Activated naive CD4-positive, alpha-beta T cell treated with Interleukin-2 at 50 U/mL for 16 hours (primary cell): Measurements from ENCODE around the gene SNED1.

Experiments used
- DNase-seq: peaks from one replicate; pipeline ENCODE4 v3.0.0-alpha.2; 2020

SNED1 gene

DNA sequence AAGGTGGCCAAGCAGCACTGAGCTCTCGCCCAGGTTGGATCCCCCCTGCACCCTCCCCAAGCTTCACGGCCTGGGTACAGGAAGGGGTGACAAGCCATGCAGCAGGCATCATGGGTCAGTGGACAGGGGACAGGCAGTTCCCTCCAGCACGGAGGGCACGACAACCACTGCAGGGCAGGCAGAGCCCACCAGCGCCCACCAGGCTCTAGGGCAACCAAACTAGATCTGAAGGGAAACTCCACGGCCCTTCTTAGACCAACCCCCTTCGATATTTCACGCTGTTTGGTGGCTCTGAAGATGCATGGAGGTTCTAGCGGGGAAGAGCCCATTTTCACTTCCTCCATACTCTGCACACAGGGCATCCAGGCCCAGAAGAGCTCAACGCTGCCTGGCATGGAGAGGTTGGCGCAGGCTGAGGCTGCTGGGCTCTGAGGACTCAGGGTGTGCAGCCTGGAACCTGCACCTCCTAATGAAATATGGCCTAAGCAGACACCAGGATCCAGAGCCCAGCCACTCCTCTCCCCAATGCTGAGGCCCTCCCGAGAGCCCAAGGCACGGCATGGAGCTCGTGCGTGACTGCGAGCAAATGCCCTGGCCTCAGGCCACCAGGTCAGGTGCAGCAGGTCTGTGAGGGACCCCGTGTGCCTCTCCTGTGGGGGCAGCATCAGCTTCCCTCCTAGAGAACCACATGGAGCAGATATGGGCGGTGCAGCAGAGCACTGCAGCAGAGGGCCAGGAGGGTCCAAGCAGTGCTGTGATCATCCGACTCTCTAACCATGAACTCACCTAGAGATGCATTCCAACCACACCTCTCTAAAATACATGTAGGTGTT, 112.4 kb downstream of the SNED1 start:
- no peak for DNase-seq

DNA sequence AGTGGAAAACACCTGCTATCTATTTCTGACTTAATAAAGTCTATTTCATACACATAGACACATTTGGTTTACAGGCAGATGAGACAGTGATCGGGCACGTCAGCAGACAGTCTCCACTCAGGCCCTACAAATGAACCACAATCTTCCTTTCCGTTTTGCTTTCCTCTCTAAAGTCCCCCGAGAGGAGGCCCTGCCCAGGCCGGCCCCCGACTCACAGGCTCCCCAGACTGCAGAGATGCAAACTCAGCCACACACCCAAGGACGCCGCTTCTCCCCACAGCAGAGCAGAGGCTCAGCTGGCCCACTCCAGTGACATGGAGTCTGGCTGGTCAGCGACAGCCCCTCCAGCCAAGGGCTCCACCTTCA, 113.0 kb downstream of the SNED1 start:
- no peak for DNase-seq

DNA sequence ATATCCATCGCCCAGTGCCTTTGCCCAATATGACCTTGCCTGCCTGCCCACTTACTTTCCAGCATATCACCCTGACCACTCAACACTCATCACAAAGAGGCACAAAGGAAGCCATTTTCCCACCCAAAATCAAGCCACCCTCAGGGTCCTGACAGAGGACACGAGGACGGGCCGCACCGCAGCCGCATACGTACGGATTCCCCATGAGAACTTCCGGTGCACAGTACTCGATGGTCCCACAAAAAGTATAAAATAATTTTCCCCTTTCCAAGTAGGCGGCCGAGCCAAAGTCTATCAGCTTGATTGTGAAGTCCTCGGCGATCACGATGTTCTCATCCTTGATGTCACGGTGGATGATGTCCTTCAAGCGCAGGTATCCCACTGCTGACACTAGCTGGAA, 113.6 kb downstream of the SNED1 start:
- no peak for DNase-seq

DNA sequence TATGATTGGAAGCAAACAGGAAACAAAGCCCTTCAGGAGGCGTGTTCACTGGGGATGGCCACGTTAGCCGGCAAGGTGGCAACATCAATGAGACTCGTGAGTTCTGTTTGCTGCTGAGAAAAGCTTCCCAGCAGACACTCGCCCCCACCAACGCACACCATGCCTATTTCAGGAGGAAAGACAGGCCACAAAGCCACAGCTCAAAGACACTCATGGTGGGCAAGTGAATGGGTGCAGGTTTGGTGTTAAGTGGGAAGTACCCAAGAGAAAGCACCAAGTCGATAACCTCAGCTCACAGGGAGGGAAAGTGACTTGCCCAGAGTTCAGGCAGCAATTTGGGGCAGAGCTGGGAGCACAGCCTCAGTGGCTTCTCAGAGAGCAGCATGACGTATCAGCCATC, 114.2 kb downstream of the SNED1 start:
- peak; percentile 30 for DNase-seq

DNA sequence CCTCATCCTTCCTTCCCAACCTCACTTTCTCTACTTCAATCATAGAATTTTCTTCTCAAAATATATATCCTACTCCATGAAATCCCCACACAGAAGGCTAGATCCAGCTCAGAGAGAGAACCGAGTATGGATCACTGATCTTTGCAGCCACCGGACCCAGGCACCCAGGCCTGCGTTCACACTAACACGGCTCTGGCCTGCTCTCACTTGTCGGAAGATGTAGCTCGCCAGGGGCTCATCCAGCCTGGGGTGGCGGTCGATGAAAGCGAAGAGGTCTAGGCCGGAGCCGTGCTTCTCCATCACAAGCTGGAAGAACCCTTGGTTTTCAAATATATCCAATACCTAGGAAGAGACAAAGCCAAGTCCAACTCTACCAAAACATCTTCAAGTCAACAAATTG, 116.4 kb downstream of the SNED1 start:
- DNase-seq, result no peak

DNA sequence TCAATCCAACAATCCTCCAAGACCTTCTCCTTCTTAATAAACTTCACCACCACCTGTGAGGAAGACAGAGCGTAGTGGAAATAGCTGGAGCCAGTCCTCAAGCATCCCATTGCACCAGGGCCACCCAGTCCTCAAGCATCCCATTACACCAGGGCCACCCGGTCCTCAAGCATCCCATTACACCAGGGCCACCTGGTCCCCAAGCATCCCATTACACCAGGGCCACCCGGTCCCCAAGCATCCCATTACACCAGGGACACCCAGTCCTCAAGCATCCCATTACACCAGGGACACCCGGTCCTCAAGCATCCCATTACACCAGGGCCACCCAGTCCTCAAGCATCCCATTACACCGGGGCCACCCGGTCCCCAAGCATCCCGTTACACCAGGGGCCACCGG, 116.9 kb downstream of the SNED1 start:
- DNase-seq, result no peak

DNA sequence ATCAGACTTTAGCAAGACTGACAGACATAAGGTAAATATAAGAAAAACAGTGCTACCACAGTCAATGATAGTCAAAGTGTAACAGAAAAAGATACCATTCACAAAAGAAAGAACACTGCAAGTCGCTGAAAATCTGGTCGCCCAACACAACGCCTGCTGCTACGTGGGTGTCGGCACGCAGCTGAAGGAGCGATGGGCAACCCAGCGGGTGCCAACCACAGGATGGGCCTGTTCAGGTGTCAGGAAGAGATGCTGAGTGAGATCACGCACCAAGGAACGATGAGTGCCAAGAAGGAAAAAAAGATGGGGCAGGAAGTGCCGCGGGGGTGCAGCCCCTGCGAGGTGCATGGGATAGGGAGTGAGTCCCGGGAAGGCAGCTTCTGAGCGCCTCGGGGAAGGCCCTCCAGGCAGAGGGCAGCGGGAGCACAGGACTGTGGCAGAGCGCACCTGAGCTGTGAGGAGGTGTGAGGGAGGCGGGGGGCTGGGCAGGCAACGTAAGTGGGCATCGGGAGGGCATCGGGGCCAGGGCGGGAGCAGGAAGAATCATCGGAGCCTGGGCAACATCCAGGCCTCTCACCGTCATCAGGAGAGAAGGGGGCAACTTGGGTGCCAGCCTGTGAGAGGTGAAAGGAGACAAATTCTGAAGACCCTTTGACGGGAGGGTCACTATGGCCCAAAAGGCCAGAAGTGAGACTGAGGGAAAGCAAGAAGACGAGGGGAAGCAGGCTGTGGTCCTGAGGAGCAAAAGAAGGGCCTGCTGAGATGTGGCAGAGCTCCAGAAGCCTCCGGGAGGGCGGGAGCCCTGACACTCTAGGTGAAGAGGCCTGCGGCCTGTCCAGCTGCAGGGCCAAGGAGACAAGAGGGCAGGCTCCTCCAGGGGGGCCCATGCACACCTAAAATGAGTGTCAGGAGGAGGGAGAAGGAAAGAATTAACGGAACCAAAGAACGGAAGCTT, 118.5 kb downstream of the SNED1 start:
- no peak for DNase-seq

DNA sequence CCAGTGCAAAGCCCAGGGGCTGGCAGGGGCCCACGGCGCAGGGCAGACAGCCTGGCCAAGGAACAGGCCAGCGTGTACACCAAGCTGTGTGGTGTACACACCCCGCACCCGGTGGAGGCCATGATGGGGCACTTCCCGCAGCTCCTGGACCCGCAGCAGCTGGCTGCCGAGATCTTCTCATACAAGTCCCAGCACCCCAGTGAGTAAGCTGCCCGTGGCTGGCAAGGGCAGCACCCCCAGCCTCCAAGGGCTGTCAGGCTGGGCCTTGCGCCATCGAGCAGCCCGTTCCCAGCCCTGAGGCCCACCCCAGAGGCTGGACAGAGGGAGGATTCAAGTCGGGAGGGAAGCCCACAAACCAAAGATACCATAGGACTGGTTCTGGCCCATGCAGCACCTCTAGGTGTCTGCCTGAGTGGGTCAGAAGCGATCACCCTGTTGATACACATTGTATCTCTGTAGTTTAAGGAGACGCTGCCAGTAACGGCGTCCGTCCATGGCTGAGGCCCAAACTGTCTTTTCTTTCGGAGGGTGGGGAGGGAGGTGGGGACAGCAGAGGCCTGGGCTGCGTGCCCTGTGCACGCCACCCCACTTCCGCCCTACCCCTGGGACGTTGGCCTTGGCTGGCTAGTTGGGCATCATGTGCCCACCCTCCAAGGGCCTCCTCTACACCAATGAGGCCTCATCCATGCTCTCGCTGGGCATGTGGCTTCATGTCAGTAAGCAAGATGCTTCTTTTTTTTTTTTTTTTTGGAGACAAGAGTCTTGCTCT, 120.5 kb downstream of the SNED1 start:
- no peak for DNase-seq

DNA sequence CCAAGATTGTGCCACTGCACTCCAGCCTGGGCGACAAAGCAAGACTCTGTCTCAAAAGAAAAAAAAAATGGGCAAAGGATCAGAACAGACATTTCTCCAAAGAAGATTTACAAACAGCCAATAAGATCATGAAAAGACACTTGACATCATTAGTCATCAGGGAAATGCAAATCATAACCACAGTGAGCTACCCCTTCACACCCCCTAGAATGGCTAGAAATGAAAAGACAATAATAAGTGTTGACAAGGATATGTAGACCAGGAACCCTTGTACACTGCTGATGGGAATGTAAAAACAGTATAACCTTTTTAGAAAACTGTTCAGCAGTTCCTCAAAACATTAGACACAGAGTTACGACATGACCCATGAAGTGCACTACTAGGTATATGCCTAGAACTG, 122.0 kb downstream of the SNED1 start:
- DNase-seq, result no peak

DNA sequence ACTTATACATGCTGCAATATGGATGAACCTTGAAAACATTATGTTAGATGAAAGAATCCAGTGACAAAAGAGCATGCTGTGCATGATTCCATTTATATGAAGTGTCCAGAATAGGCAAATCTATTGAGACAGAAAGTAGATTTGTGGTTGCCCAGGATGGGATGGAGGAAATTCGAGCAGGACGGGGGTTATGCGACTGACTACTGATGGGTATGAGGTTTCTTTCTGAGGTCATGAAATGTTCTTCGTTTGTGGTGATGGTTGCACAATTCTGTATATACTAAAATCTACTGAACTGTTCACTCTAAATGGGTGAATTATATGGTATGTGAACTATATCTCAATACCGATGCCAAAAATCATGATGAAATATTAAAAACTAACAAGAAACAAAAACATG, 122.6 kb downstream of the SNED1 start:
- no peak for DNase-seq

DNA sequence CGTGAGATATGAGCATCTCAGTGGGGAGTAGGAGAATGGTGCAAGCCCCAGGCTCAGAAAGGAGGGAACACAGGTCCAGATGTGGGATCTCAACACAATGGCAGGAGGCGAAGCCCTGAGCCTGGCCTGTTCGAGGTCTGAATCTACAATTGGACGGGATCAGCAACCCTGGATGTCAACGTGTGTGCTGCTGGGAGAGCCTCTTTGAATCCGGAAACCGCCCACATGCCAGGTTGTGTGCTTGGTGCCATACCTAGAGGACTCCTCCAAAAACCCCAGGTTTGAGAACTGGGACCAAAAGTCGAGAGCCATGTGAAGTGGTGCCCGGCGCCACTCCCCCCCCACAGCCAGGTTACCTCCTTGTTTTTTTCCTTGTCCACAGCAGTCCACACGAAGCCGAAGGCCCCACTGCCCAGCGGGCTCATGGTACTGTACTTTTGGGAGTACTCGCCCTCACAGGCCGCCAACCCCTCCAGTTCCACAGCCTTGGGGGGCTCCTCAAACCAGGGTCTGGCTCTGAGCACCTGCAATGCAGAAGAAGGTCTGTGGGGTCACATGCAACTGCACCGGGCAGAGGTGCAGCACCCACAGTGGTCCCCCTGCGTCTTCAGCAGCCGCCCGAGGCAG, 124.1 kb downstream of the SNED1 start:
- DNase-seq, result no peak

DNA sequence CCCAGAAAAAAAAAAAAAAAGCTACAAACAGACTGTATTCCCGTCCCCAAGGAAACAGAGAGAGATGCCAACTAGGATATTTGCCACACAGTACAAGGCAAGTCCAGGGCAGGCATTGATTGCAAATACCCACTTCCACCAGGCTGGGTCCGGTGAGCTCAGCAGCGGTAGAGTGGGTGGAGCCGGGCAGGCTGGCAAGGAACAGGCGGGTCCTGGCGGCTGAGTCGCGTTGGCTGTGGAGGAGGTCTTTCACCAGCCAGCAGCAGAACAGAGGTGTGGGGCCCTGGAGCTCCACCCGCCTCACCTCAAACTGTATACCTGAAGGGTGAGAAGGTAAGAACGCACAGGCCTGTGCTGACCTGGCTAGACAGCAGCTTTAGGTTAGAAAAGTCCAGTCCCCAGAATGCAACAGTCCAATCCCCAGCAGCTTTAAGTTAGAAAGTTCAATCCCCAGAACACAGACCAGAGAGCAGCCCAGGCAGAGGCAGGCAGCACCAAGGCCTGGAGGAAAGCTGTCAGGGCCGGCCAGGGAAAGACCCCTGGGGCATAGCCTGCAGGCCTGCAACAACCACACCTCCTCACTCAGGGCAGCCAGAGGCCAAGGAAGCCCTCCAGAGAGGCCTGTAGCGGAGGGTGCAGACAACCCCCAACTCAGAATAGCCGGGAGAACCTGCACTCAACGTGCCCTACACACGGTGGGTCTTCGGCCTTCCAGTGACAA, 125.6 kb downstream of the SNED1 start:
- peak; percentile 61 for DNase-seq

DNA sequence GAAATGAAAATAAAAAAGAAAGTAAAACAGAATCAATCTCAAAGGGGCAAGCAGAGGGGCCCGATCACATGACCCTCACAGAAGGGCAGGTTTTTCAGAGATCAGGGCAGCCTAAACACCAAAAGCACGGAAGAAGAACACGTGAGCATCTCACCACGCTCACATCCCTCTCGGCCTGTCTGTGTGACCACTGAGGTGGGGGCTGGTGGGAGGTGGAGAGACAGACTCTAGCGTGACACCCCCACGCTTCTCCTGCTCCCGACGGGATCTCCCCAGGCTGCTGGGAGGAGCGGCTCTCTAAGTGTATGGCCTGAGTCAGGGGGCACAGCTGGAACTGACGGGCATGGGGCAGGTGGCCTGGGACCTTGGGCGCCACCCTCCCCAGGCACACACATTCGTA, 127.2 kb downstream of the SNED1 start:
- no peak for DNase-seq

DNA sequence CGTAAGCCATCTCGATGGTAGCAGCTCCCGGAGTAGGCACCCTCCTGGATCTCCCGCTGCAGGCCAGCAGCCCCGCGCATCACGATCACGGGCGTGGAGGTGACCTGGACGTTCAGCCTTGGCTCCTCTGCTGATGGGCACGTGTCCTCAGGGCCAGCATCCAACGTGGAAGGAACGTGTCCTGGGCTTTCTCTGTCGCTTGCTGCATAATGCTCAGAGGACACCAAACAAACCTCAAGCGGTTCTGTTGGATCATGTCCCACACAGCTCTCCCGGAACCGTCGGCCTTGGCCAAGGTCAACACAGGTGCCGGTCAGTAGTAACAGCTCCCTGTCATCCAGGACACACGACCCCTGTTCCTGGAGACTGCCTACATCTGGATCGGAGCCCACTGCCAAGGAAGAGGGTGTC, 127.8 kb downstream of the SNED1 start:
- DNase-seq, result no peak

DNA sequence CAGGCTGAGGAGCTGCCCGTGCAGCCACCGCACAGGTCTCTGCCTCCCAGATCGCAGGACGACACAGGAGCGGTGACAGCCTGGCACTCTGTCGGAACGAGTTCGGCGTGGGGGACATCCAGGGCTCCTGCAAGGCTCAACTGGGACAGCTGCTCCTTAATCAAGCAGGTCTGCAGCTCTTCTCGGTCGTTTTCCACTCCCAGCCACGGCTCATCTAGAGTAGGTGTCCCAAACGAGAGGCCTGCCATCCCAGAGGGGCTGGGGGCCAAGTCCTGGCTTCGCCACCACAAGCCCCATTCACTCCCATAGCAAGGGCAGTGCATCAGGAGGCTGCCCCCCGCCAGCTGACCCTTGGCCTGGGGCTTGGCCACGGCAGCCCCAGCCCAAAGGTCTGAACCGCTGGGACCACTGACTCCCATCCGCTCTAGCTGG, 128.4 kb downstream of the SNED1 start:
- no peak for DNase-seq

DNA sequence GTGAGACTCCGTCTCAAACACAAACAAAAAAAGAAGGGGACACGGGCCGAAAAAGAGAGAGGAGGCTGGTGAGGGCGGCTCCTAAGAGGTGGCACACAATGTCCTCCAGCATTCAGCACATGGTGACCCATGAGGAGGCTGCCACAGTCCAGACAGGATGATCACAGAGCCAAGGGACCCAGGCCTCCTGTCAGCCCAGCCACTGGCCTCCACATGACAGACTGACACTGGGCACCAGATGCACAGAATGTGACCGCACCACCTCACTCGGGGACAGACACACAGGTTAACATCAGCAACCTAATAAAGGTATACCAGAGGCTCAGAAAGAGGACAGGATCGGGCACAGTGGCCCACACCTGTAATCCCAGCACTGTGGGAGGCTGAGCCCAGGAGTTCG, 129.8 kb downstream of the SNED1 start:
- no peak for DNase-seq

DNA sequence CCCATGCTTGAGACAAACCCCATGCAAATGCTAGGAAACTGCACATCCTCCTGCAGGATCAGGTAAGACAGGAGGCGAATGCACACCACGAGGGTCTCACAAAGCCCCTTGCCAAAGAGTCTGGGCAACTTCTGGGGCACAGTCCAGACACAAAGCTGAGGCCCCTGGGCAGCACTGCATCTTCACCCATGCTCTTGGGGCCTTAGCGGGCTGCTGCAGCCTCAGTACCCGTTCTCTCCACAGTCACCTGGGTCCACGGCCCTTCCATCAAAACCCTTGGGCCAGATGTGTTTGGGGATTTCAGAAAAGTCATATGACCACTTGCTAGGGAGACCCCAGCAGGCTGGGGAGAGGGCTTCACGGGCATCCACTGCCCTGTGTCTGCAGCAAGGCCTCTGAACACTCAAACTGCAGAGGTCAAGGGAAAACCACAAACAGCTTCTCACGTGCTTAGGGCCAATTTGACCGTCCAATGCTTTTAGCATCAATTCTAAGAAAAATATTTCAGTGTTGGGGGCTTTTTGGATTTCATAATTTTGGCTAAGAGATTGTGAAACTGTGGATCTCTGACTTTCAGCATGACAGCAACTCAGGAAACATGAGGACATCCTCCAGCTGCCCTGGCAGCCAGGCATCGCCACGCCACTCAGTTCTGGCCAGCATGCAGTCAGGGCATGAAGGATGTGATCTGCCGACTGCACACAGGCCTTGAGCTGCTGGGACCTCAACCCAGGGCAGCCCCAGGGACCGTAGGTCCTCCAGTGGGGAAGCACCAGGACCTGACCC, 130.9 kb downstream of the SNED1 start:
- DNase-seq, result no peak

DNA sequence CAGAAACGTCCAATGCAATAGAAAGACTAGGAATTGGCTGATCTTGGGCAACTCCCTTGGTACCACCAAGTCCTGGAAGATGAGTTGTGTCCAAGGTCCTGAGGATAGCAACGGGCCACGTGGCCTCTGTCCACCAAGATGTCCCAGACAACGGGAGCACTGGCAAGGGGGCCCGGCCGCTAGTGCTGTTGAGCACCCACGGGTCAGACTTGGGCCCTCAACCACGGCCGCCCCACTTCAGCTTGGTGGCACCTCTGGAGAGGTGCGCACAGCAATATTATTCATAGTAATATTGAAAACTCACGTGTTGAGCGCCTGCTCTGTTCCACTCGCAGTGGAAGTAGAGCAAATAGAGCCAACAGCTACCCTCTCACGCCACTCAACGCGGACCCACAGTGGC, 131.9 kb downstream of the SNED1 start:
- no peak for DNase-seq

DNA sequence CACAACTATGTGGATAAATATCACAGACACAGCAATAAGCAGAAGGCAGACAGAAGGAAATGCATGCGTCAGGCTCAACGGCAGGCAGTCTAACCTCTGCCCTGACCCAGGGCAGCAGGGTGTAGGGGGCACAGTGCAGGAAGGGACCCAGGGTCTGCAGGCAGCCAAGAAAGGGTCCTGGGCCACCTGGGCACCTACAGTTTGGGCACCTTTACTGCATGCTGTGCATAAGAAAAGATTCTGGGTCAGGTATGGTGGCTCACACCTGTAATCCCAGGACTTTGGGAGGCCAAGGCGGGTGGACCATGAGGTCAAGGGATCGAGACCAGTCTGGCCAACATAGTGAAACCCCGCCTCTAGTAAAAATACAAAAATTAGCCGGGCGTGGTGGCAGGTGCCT, 133.1 kb downstream of the SNED1 start:
- no peak for DNase-seq

DNA sequence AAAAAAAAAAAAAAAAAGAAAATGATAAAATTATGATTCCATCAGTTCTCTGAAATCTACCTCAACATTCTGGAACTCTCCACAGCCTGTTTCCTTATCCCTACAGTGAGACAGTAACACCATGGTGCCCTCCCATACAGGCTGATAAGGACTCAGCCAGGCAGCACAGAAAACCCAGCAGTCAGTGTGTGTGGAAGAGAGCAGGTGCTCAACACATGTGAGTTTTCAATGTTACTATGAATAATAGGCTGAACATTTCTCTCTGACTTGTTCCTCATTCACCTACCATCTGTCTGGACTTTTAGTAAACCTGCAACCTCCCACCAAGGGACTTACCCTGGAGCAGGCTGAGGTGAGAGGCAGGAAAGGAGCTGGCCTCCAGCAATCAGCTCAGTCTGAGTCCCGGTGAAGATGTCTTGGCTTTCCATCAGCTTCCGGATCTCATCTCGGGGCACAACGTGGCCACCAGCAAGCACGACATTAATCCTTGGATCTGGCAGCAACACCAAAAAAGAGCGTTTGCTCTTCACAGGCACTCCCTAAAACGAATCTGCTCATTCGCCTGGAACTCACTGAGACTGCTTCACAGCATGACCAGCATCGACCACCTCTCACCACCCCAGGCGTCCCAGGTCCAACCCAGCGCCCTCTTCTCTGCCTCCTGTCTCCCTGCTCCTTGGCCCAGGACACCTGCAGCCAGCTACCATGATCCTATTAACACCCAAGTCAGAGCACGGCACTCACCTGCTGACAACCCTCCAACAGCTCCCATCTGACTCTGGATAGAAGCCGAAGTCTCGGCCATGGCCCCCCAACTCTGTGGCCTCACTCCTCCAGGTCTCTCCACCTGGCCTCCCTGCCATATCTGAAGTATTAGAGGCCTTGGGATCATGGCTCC, 134.4 kb downstream of the SNED1 start:
- no peak for DNase-seq
